ENCODE measurements around the gene PCGF1. TPM values are rescaled to one million over a fixed set of nuclear protein-coding genes. Genes with fewer than 3 reads are reported as not detected.

Gene PCGF1
- total and polyA plus RNA-seq, 9 of the 15 experiments (the other 6 are each of a cell fraction or from before 2014, with no cell fraction given) = 20.3 to 45.7 (median 29.3) TPM

DNA sequence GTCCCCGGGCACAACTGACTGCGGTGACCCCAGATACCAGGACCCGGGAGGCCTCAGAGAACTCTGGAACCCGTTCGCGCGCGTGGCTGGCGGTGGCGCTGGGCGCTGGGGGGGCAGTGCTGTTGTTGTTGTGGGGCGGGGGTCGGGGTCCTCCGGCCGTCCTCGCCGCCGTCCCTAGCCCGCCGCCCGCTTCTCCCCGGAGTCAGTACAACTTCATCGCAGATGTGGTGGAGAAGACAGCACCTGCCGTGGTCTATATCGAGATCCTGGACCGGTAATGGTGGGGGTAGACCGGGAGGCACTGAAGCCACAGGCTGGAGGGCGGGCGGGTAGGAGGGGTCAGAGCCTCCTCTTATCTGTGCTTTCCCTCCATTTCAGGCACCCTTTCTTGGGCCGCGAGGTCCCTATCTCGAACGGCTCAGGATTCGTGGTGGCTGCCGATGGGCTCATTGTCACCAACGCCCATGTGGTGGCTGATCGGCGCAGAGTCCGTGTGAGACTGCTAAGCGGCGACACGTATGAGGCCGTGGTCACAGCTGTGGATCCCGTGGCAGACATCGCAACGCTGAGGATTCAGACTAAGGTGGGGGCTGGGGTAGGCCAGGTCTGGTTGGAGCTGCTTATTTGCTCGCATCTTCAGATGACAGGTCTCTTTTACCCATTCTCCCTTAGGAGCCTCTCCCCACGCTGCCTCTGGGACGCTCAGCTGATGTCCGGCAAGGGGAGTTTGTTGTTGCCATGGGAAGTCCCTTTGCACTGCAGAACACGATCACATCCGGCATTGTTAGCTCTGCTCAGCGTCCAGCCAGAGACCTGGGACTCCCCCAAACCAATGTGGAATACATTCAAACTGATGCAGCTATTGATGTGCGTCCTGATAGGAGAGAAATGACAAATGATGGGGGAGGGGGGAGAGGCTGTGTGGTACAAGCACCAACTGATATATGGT, 23.0 kb upstream of the PCGF1 start (continued):
- TF ChIP-seq, protein P1, sequence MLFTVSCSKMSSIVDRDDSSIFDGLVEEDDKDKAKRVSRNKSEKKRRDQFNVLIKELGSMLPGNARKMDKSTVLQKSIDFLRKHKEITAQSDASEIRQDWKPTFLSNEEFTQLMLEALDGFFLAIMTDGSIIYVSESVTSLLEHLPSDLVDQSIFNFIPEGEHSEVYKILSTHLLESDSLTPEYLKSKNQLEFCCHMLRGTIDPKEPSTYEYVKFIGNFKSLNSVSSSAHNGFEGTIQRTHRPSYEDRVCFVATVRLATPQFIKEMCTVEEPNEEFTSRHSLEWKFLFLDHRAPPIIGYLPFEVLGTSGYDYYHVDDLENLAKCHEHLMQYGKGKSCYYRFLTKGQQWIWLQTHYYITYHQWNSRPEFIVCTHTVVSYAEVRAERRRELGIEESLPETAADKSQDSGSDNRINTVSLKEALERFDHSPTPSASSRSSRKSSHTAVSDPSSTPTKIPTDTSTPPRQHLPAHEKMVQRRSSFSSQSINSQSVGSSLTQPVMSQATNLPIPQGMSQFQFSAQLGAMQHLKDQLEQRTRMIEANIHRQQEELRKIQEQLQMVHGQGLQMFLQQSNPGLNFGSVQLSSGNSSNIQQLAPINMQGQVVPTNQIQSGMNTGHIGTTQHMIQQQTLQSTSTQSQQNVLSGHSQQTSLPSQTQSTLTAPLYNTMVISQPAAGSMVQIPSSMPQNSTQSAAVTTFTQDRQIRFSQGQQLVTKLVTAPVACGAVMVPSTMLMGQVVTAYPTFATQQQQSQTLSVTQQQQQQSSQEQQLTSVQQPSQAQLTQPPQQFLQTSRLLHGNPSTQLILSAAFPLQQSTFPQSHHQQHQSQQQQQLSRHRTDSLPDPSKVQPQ (CRISPR knock-in tag; IDR thresholded peaks at IDR 0.05; ENCODE audit: borderline replicate concordance) = no peak
- TF ChIP-seq GABPB2 (CRISPR knock-in tag; conservative IDR thresholded peaks at IDR 0.05) (no peak), ZNF263 (CRISPR knock-in tag; IDR thresholded peaks at IDR 0.05; ENCODE audit: borderline replicate concordance) (no peak; the same call in 1 of the 2 replicates), ZNF217 (CRISPR knock-in tag; IDR thresholded peaks at IDR 0.05) (no peak), DACH1 (IDR thresholded peaks at IDR 0.05; ENCODE audit: partially characterized antibody) (peak; percentile 66), ATF1 (CRISPR knock-in tag; IDR thresholded peaks at IDR 0.05) (no peak), ATF1 (tag; IDR thresholded peaks at IDR 0.05) (peak; percentile 61), CBX2 (IDR thresholded peaks at IDR 0.05; ENCODE audit: insufficient read depth, low read length, poor library complexity, severe bottlenecking) (no peak), XRCC3 (IDR thresholded peaks at IDR 0.05) (no peak), STAT5B (CRISPR knock-in tag; IDR thresholded peaks at IDR 0.05) (no peak), FOS (IDR thresholded peaks at IDR 0.05; ENCODE audit: extremely low read depth, insufficient read length) (no peak)
- TF ChIP-seq, protein P2, sequence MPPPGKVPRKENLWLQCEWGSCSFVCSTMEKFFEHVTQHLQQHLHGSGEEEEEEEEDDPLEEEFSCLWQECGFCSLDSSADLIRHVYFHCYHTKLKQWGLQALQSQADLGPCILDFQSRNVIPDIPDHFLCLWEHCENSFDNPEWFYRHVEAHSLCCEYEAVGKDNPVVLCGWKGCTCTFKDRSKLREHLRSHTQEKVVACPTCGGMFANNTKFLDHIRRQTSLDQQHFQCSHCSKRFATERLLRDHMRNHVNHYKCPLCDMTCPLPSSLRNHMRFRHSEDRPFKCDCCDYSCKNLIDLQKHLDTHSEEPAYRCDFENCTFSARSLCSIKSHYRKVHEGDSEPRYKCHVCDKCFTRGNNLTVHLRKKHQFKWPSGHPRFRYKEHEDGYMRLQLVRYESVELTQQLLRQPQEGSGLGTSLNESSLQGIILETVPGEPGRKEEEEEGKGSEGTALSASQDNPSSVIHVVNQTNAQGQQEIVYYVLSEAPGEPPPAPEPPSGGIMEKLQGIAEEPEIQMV (tag; conservative IDR thresholded peaks at IDR 0.05; ENCODE audit: low read depth) = no peak
- TF ChIP-seq, protein P3, sequence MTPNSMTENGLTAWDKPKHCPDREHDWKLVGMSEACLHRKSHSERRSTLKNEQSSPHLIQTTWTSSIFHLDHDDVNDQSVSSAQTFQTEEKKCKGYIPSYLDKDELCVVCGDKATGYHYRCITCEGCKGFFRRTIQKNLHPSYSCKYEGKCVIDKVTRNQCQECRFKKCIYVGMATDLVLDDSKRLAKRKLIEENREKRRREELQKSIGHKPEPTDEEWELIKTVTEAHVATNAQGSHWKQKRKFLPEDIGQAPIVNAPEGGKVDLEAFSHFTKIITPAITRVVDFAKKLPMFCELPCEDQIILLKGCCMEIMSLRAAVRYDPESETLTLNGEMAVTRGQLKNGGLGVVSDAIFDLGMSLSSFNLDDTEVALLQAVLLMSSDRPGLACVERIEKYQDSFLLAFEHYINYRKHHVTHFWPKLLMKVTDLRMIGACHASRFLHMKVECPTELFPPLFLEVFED (CRISPR knock-in tag; conservative IDR thresholded peaks at IDR 0.05) = no peak
- TF ChIP-seq, protein P4, sequence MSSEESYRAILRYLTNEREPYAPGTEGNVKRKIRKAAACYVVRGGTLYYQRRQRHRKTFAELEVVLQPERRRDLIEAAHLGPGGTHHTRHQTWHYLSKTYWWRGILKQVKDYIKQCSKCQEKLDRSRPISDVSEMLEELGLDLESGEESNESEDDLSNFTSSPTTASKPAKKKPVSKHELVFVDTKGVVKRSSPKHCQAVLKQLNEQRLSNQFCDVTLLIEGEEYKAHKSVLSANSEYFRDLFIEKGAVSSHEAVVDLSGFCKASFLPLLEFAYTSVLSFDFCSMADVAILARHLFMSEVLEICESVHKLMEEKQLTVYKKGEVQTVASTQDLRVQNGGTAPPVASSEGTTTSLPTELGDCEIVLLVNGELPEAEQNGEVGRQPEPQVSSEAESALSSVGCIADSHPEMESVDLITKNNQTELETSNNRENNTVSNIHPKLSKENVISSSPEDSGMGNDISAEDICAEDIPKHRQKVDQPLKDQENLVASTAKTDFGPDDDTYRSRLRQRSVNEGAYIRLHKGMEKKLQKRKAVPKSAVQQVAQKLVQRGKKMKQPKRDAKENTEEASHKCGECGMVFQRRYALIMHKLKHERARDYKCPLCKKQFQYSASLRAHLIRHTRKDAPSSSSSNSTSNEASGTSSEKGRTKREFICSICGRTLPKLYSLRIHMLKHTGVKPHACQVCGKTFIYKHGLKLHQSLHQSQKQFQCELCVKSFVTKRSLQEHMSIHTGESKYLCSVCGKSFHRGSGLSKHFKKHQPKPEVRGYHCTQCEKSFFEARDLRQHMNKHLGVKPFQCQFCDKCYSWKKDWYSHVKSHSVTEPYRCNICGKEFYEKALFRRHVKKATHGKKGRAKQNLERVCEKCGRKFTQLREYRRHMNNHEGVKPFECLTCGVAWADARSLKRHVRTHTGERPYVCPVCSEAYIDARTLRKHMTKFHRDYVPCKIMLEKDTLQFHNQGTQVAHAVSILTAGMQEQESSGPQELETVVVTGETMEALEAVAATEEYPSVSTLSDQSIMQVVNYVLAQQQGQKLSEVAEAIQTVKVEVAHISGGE (CRISPR knock-in tag; IDR thresholded peaks at IDR 0.05) = no peak
- TF ChIP-seq, protein P5, sequence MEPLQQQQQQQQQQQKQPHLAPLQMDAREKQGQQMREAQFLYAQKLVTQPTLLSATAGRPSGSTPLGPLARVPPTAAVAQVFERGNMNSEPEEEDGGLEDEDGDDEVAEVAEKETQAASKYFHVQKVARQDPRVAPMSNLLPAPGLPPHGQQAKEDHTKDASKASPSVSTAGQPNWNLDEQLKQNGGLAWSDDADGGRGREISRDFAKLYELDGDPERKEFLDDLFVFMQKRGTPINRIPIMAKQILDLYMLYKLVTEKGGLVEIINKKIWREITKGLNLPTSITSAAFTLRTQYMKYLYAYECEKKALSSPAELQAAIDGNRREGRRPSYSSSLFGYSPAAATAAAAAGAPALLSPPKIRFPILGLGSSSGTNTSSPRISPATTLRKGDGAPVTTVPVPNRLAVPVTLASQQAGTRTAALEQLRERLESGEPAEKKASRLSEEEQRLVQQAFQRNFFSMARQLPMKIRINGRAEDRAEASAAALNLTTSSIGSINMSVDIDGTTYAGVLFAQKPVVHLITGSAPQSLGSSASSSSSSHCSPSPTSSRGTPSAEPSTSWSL (CRISPR knock-in tag; IDR thresholded peaks at IDR 0.05; ENCODE audit: borderline replicate concordance) = no peak

Measured in K562 (cell line).